ENCODE data around the gene ZDHHC22.

Gene ZDHHC22

GRCh38 chr14:77181603-77182437, 40.2 kb upstream of the ZDHHC22 start, which contains the start of gene TMEM63C (continued):
- TF ChIP-seq ZNF785 (tag by site-specific recombination; IDR thresholded peaks at IDR 0.05) = no peak
- peak; percentile 89 for TF ChIP-seq PRDM10 (tag by site-specific recombination; IDR thresholded peaks at IDR 0.05)
- 0 out of 2 replicates have a peak, but pooled peaks have one; percentile 13 for TF ChIP-seq ZSCAN23 (tag by site-specific recombination; IDR thresholded peaks at IDR 0.05)
- TF ChIP-seq ZBTB26 (tag by site-specific recombination; optimal IDR thresholded peaks at IDR 0.05) = peak; percentile 54
- no peak for TF ChIP-seq ZNF521 (tag by site-specific recombination; IDR thresholded peaks at IDR 0.05)
- TF ChIP-seq ZBTB48 (tag by site-specific recombination; IDR thresholded peaks at IDR 0.05) = peak; percentile 100
- TF ChIP-seq ZNF280C (tag by site-specific recombination; IDR thresholded peaks at IDR 0.05) = no peak
- TF ChIP-seq CTCF (tag by site-specific recombination; IDR thresholded peaks at IDR 0.05) = peak; percentile 34
- no peak for TF ChIP-seq ZNF510 (tag by site-specific recombination; IDR thresholded peaks at IDR 0.05; ENCODE audit: insufficient replicate concordance)
- no peak; the same call in 1 of the 2 replicates for TF ChIP-seq ZNF449 (tag by site-specific recombination; IDR thresholded peaks at IDR 0.05)
- no peak for TF ChIP-seq ZNF747 (tag by site-specific recombination; IDR thresholded peaks at IDR 0.05)
- TF ChIP-seq ZNF23 (tag by site-specific recombination; IDR thresholded peaks at IDR 0.05; ENCODE audit: borderline replicate concordance) = no peak
- no peak for TF ChIP-seq ZNF561 (tag by site-specific recombination; IDR thresholded peaks at IDR 0.05; ENCODE audit: borderline replicate concordance)
- TF ChIP-seq ZNF660 (tag by site-specific recombination; IDR thresholded peaks at IDR 0.05) = peak; percentile 48; the same call in 1 of the 2 replicates
- no peak for TF ChIP-seq ZNF571 (tag by site-specific recombination; IDR thresholded peaks at IDR 0.05)
- no peak for TF ChIP-seq ZNF792 (tag by site-specific recombination; IDR thresholded peaks at IDR 0.05)
- TF ChIP-seq GLI4 (tag by site-specific recombination; IDR thresholded peaks at IDR 0.05) = no peak
- no peak for TF ChIP-seq ZNF280D (tag by site-specific recombination; IDR thresholded peaks at IDR 0.05)
- TF ChIP-seq ZNF423 (tag by site-specific recombination; IDR thresholded peaks at IDR 0.05) = peak; percentile 72
- peak; percentile 76 for TF ChIP-seq PATZ1 (tag by site-specific recombination; IDR thresholded peaks at IDR 0.05)
- no peak for TF ChIP-seq ZNF658 (tag by site-specific recombination; IDR thresholded peaks at IDR 0.05)
- no peak for TF ChIP-seq ZFP41 (tag by site-specific recombination; IDR thresholded peaks at IDR 0.05; ENCODE audit: borderline replicate concordance)
- no peak for TF ChIP-seq YY1 (tag by site-specific recombination; IDR thresholded peaks at IDR 0.05)
